NCI-H2107 treated with DMSO at 0.1 percent for 48 hours (cell line): ENCODE measurements around the gene CHCHD6.

Source experiments
- DNase-seq: peaks from one replicate; lab custom pipeline; 2025; ENCODE audit not compliant: unreplicated experiment; lab: John Stamatoyannopoulos, UW

CHCHD6 gene

GRCh38 chr3:126703512-126704493 is at the start of gene CHCHD6:
Gene CHCHD6 (plus strand): TSS chr3:126704240. CDS start chr3:126704313, 73 bp downstream.
- DNase-seq, result peak; percentile 95

- DNase-seq, result peak; percentile 78
Measured at GRCh38 chr3:126654571-126655383, 49.3 kb upstream of the CHCHD6 start, which contains the start of gene TXNRD3. Gene TXNRD3 (minus strand): TSS chr3:126655124.

GRCh38 chr3:126655887-126656286 is 48.2 kb upstream of the CHCHD6 start:
- no peak for DNase-seq

GRCh38 chr3:126656371-126657134 is 47.5 kb upstream of the CHCHD6 start:
- no peak for DNase-seq

- DNase-seq, result no peak
Measured at GRCh38 chr3:126657901-126658300, 46.1 kb upstream of the CHCHD6 start.

- DNase-seq, result no peak
Measured at GRCh38 chr3:126658584-126658983, 45.5 kb upstream of the CHCHD6 start.

- DNase-seq, result no peak
Measured at GRCh38 chr3:126659915-126660886, 43.8 kb upstream of the CHCHD6 start.

- no peak for DNase-seq
Measured at GRCh38 chr3:126661532-126662364, 42.3 kb upstream of the CHCHD6 start.

GRCh38 chr3:126663257-126663656 is 40.8 kb upstream of the CHCHD6 start:
- no peak for DNase-seq

- DNase-seq, result no peak
Measured at GRCh38 chr3:126663750-126664149, 40.3 kb upstream of the CHCHD6 start.

- no peak for DNase-seq
Measured at GRCh38 chr3:126664591-126665214, 39.3 kb upstream of the CHCHD6 start.

GRCh38 chr3:126665221-126665936 is 38.7 kb upstream of the CHCHD6 start:
- DNase-seq, result no peak

GRCh38 chr3:126665959-126666657 is 37.9 kb upstream of the CHCHD6 start:
- DNase-seq, result no peak

GRCh38 chr3:126666658-126667528 is 37.1 kb upstream of the CHCHD6 start:
- DNase-seq, result no peak

GRCh38 chr3:126667631-126668449 is 36.2 kb upstream of the CHCHD6 start:
- DNase-seq, result no peak
